SKM-1 treated with dmso at 0.1 percent for 144 hours (cell line): ENCODE measurements around the gene GRM3.
"Not testable (repeated sequence)": the region's sequence is repeated elsewhere in the genome, so short reads cannot be mapped to it uniquely, and the experiment has no call there.

Experiments used
- DNase-seq: peaks from one replicate; lab custom pipeline; 2025; ENCODE audit not compliant: unreplicated experiment; lab: John Stamatoyannopoulos, UW

GRM3 gene

DNA sequence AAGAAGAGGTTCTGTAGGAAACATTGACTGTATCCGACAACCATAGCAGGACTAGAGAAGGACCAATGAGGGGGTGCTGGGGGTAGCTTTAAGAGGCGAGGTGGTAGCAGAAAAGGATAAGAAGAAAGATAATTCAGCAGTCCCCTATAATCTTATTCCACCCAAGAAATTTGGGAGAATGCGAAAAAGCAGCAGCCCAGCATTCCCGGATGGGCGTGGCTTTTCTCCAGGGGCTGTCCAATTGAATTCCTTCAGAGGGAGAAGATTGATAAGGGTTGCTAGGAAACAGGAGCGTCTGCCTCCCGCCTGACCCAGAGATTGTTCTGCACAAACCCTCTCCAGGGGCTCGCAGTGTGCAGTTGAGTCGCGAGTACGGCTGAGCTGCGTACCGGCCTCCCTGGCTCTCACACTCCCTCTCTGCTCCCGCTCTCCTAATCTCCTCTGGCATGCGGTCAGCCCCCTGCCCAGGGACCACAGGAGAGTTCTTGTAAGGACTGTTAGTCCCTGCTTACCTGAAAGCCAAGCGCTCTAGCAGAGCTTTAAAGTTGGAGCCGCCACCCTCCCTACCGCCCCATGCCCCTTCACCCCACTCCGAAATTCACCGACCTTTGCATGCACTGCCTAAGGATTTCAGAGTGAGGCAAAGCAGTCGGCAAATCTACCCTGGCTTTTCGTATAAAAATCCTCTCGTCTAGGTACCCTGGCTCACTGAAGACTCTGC lies at the start of gene GRM3:
GRM3 (plus strand) TSS at position 349 of the 721 bp plus-strand sequence. CDS start 121,237 bp downstream, outside the sequence.
- no peak for DNase-seq

GRCh38 chr7:86598311-86598710 lies 45.4 kb upstream of the GRM3 start:
- no peak for DNase-seq

DNA sequence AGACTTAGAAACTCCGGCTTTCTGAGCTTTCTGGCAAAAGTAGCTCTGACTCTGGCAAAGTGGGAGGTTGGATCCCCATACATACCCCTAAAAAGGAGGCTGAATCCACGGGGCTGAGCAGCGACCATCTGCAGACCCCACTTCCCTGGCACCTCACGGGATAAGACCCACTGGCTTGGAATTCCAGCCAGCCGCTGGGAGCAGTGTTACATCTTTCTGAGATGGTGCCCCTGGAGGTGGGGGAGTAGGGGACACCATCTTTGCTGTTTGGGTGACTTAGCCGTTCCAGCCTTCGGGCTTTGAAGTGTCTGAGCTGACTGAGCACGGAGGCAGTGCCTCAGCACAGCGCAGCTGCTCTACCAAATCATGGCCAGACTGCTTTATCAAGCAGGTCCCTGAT lies 45.0 kb upstream of the GRM3 start:
- DNase-seq: no peak

GRCh38 chr7:86600506-86601290 lies 43.0 kb upstream of the GRM3 start:
- no peak for DNase-seq

DNA sequence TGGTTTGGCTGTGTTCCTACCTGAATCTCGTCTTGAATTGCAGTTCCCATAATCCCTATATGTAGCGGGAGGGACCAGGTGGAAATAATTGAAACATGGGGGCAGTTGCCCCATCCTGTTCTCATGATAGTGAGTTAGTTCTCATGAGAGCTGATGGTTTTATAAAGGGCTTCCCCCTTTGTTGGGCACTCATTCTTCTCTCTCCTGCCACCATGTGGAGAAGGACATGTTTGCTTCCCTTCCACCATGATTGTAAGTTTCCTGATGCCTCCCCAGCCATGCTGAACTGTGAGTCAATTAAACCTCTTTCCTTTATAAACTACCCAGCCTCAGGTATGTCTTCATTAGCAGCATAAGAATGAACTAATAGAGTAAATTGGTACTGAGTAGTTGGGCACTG lies 28.0 kb upstream of the GRM3 start:
- not testable (repeated sequence) for DNase-seq

DNA sequence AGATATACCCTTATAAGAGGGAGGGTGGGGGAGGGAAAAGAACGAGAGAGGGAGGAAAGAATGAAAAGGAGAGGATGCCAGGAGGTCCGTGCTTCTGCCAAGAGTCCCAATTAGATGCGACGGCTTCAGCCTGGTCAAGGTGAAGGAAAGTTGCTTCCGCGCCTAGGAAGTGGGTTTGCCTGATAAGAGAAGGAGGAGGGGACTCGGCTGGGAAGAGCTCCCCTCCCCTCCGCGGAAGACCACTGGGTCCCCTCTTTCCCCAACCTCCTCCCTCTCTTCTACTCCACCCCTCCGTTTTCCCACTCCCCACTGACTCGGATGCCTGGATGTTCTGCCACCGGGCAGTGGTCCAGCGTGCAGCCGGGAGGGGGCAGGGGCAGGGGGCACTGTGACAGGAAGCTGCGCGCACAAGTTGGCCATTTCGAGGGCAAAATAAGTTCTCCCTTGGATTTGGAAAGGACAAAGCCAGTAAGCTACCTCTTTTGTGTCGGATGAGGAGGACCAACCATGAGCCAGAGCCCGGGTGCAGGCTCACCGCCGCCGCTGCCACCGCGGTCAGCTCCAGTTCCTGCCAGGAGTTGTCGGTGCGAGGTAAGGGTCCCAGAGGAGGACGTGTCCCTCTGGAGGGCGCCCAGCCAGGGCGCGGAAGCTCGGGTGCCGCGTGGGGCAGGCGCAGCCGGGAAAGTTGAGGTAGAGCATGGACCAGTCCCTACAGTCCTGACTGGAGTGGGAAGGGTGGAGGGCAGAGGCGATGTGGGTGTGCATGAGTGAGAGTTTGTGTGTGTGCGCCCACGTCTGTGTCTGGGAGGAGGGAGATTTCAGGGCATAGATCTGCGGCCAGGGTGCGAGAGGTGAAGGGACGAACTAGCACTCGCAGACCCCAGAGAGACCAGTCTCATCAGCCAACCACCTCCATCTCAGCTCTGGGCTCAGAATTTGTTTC lies 844 bp downstream of the GRM3 start:
- no peak for DNase-seq

GRCh38 chr7:86645225-86645608 lies 1.5 kb downstream of the GRM3 start:
- no peak for DNase-seq

GRCh38 chr7:86645676-86646276 lies 2.1 kb downstream of the GRM3 start:
- no peak for DNase-seq

DNA sequence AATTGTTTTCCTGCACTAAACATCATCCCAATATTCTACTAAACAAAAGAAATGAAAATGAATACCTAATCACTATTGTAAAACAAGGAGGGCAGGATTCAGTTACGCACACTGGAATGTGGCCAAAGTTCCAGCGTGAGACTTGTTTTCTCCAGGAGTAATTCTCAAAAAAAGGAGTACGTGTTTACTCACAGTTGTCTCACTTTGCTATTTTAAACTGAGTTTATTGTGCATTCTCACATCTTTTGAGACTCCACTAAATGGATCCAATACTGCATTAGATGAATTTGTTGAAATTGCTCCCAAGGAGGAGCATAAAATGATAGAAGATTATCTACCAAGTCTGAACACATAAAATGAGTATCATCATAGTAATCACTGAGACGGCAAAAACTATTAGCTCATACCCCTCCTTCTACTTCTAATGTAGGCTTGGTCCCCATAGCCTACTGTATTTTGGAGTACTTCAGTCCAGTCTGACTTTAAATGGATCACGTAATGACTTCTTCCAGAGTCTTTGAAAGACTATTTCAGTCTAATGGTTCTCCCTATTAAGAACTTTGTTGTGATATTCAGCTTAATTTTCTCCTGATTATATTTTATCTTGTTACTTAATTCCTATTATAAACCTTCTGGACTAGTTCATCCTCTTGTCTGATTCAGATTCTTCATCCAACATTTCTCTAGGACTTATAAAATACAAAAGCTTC lies 3.8 kb downstream of the GRM3 start:
- DNase-seq: no peak

GRCh38 chr7:86648169-86648568 lies 4.5 kb downstream of the GRM3 start:
- no peak for DNase-seq

DNA sequence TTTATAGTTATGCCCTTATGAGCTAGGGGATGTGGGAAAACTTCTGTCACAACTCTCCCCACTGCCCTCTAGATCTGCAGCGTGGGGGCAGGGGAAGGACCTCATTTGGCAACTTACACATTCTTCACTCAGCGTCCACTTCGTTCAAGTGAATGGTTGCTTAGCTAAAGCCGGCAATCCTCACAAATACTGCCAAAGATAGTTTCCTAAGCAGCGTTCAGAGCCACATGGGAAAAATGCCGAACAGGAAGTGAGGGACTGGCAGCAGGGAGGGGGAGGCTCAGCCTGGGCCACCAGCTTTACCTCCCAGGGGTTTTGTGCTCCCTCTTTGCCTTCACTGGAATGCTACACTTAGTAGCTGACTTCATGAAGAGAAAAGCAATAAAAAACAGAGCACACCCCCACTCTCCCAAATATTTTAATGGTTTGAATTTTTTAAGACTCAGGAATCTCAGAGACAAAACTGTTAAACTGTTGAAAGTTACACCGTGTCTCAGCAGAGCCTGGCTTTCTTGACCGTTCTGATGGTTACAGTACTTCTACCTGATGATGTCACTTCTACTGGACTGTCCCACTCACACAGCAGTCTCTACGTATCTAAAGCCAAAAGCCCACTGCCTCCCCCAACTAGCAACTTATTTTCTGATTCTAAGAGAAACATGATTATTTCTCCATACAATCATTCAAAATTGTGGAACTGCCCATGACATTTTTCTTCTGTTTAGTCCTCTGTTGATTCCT lies 10.4 kb downstream of the GRM3 start:
- DNase-seq: no peak

DNA sequence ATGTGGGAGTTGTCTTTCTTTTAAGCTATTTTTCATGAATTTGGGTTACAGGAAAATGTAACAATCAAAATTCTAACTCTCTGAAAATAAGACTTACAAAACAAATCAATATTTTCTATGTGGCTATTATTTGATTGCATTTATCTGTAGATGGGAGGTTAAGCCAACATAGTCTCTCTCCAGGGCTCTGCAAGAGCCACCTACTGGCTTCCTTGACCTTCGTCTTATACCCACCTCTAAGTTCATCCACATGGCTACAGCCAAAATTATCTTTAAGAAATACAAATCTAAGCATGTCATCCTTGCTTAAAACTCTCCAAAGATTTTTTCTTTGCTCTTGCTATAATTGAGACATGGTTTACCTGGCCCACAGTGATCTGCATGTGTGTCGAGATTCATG lies 14.2 kb downstream of the GRM3 start:
- DNase-seq: no peak

DNA sequence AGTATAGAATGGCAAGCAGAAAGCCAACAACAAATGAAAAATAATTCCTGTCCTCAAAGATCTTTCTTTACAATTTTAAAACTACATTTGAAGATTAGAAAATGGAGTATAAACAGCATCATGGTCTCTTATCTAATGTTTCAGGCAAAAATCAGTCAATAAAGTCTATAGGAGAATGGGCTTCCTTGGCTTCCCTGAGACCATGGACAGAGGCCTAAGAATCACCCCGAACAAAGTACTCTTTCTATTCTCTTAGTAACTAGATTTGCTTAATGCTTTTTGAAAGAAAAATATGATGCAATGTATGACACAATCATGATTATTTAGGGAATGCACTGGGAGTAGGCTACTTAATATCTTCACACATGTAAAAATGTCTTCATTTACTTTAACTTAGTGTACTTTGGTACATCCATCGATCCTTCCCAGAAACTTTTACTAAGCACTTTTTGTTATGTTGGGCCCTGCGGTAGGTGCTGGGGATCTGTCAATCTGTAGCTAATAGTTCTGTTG lies 17.3 kb downstream of the GRM3 start:
- DNase-seq: no peak

DNA sequence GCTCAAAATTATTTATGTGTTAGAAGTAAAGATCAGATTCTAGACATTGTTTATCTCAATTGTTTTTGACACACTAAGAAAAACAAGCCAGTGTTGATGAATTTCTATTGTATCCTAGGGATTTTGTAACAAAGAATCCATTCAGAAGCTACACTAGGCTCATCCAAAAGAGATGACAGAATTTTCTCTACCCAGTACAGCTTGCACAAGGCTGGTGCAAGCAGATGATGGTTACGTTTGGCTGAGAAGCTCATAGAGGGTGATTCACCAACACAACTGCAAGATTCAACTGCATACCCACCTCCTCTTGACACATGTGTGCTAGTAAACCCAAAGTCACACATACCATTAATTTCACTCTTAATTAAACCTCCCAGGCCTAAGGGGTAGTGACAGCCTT lies 20.8 kb downstream of the GRM3 start:
- no peak for DNase-seq

DNA sequence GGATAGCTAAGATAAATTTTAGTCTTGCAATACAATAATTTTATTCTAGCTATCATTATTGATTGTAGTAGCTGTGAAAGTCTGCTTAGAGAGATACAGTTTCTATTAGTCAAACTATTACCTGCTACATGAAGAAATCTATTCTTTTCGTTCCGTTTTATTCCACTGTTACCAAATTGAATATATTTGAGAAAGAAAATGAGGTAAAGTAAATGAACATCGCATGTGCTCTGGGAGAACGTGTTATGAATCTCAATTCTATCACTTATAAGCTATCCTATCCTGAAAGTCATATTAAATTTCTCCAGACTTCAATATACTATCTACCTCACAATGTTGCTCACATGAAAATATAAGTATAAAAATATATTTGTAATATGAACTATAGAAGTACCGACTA lies 21.3 kb downstream of the GRM3 start:
- no peak for DNase-seq

- no peak for DNase-seq
These were observed 22.0 kb downstream of the GRM3 start for GRCh38 chr7:86665669-86666068.

DNA sequence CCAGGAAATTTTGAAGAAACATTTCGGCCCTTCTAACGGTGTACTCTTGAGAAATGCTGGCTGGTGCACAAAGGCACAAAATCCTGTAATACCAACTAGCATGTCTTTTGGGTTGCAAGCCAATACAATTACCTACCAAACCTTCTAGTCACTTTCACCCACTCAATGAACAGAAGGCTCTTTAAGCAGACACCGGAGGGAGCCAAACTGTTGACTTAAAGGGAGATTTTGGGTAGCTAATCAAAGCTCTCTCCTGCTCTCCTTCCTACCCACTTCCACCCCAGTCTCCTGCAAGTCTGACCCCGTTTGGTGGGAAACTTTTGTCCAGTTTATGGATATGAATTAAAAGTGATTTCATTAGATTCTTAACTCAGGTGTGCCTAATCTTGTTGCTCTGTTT lies 24.0 kb downstream of the GRM3 start:
- no peak for DNase-seq

DNA sequence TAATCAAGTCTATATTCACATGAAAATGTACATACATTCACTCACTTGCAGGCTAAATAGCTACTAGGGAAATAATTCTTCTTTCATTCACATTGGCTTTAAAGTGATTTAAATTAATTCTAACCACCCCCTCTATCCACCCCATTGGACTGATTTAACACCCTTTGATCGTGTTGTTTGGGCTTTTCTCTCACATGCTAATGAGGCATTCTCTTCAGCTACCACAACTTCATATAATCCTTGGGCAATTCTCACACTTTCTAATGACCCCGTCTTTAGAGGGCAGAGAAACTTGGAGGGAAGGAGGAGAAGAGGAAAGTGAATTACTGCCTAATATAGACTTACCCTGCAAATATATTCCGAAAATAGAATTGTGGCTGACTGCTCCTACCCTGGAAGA lies 24.6 kb downstream of the GRM3 start:
- DNase-seq: no peak

DNA sequence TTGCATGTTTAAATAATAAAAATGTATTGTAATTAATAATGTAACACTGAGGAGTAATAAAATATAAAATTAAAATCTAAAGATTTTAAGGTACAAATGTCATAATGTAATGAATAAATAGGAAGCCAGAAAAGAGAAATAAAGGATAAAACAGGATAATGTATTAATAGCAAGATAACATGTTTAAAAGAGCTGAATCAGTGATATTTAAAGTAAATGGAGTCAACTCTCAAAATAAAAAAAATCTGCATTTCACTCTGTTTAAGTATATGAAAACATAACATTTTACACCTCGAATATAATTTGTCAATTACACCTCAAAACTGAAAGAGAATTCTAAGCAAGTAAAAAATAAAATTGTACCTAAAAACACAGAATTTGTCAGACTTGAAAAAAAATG lies 44.1 kb downstream of the GRM3 start:
- no peak for DNase-seq

DNA sequence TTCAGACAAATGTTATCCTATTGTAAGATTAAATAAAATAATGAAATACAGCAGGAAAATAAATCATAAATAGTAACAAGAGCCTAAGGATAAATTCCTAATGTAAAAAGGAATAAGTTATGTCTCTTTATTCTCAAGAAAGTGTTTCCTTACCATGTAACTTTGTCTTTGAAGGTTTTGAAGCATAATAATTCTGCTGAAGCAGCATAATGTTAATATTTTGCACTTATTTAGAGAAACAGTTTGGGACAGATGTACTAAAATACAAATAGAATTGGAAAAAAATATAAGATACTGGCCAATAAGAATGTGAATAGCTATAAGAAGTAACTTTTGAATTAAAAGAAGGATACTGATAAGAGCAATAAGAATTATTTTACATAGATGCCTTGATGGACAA lies 45.7 kb downstream of the GRM3 start:
- no peak for DNase-seq
